Liver (tissue), 3 donors: ENCODE data around the gene MSH4.

Source experiments
- EGR1 ChIP-seq, 2 donors: IDR thresholded peaks; 2 replicates each; pipeline ENCODE4 v1.6.1; 2016 to 2018; ENCODE audit warnings: antibody characterized with exemption in 2 of 2, low read depth in 2 of 2
- GABPA ChIP-seq, 2 donors: IDR thresholded peaks in 1 of 2; conservative IDR thresholded peaks in 1 of 2; 2 replicates each; pipeline ENCODE4 v1.6.1; 2016; ENCODE audit warnings: antibody characterized with exemption in 2 of 2, mild to moderate bottlenecking in 1 of 2, moderate library complexity in 1 of 2
- JUND ChIP-seq, 2 donors: IDR thresholded peaks; 2 replicates each; pipeline ENCODE4 v1.6.1; 2016; ENCODE audit warnings: antibody characterized with exemption in 2 of 2
- MAX ChIP-seq: IDR thresholded peaks from 2 replicates; pipeline ENCODE4 v1.6.1; 2016; ENCODE audit warnings: antibody characterized with exemption
- NR2F2 ChIP-seq: IDR thresholded peaks from 2 replicates; pipeline ENCODE4 v1.6.1; 2016; ENCODE audit warnings: antibody characterized with exemption
- RAD21 ChIP-seq, 2 donors: IDR thresholded peaks; 2 replicates each; pipeline ENCODE4 v1.6.1; 2016; ENCODE audit warnings: antibody characterized with exemption in 2 of 2, mild to moderate bottlenecking in 2 of 2
- REST ChIP-seq: IDR thresholded peaks from 2 replicates; pipeline ENCODE4 v1.6.1; 2016; ENCODE audit warnings: antibody characterized with exemption, mild to moderate bottlenecking
- RXRA ChIP-seq, 2 donors: IDR thresholded peaks; 2 replicates each; pipeline ENCODE4 v1.6.1; 2017 to 2018; ENCODE audit warnings: antibody characterized with exemption in 2 of 2, mild to moderate bottlenecking in 1 of 2
- SP1 ChIP-seq: IDR thresholded peaks from 2 replicates; pipeline ENCODE4 v1.6.1; 2018; ENCODE audit warnings: antibody characterized with exemption, mild to moderate bottlenecking
- TAF1 ChIP-seq: conservative IDR thresholded peaks from 2 replicates; pipeline ENCODE4 v1.6.1; 2016; ENCODE audit warnings: antibody characterized with exemption, mild to moderate bottlenecking
- YY1 ChIP-seq: IDR thresholded peaks from 2 replicates; pipeline ENCODE4 v1.6.1; 2016; ENCODE audit warnings: antibody characterized with exemption, mild to moderate bottlenecking
- TF ChIP-seq, protein P1 (sequence below): fragments of 150-350 bp; IDR thresholded peaks from 2 replicates; pipeline ENCODE4 v1.5.1; 2017; ENCODE audit warnings: improper control_type of control experiment, low read depth, low read length; ENCODE audit not compliant: missing input control
- TF ChIP-seq, protein P2 (sequence below): IDR thresholded peaks from 2 replicates; pipeline ENCODE4 v1.6.1; 2016; ENCODE audit warnings: antibody characterized with exemption
- TF ChIP-seq, protein P3 (sequence below): IDR thresholded peaks from 2 replicates; pipeline ENCODE4 v1.6.1; 2016; ENCODE audit warnings: antibody characterized with exemption
- donor health status: healthy.
- donor health status: healthy.

DNA sequence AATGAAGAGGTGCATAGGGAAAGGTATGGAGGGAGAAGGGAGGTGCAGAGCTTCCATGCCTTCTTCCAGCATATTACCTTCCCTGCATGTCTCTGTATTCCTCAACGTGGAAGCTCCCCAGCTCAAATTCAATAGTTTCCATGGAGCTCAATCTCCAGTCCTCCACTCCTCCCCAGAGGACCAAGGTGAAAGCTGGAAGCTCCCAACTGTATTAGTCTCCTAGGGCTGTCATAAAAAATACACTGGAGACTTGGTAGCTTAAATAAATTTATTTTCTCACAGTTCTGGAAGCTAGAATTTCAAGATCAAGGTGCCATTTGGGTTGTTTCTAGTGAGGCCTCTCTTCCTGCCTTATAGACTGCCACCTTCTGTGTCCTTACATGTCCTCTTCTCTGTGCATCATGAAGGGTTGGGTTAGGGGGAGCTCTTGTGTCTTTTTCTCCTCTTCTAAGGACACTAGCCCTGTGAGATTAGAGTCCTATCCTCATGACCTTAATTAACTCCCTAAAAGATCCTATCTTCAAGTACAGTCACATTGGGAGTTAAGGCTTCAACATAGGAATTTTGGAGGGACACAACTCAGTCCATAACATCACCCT lies 32.5 kb upstream of the MSH4 start:
- TF ChIP-seq TAF1 = no peak
- TF ChIP-seq, protein P1, sequence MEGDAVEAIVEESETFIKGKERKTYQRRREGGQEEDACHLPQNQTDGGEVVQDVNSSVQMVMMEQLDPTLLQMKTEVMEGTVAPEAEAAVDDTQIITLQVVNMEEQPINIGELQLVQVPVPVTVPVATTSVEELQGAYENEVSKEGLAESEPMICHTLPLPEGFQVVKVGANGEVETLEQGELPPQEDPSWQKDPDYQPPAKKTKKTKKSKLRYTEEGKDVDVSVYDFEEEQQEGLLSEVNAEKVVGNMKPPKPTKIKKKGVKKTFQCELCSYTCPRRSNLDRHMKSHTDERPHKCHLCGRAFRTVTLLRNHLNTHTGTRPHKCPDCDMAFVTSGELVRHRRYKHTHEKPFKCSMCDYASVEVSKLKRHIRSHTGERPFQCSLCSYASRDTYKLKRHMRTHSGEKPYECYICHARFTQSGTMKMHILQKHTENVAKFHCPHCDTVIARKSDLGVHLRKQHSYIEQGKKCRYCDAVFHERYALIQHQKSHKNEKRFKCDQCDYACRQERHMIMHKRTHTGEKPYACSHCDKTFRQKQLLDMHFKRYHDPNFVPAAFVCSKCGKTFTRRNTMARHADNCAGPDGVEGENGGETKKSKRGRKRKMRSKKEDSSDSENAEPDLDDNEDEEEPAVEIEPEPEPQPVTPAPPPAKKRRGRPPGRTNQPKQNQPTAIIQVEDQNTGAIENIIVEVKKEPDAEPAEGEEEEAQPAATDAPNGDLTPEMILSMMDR = no peak
- no peak for TF ChIP-seq RXRA (IDR thresholded peaks at IDR 0.05)
- TF ChIP-seq SP1 = no peak
- no peak for TF ChIP-seq RAD21 (IDR thresholded peaks at IDR 0.05)
- TF ChIP-seq MAX = no peak
- no peak for TF ChIP-seq EGR1 (IDR thresholded peaks at IDR 0.05; ENCODE audit: low read depth in 2 of 2)
- TF ChIP-seq NR2F2 = no peak
- TF ChIP-seq JUND (IDR thresholded peaks at IDR 0.05) = no peak
- TF ChIP-seq, protein P2, sequence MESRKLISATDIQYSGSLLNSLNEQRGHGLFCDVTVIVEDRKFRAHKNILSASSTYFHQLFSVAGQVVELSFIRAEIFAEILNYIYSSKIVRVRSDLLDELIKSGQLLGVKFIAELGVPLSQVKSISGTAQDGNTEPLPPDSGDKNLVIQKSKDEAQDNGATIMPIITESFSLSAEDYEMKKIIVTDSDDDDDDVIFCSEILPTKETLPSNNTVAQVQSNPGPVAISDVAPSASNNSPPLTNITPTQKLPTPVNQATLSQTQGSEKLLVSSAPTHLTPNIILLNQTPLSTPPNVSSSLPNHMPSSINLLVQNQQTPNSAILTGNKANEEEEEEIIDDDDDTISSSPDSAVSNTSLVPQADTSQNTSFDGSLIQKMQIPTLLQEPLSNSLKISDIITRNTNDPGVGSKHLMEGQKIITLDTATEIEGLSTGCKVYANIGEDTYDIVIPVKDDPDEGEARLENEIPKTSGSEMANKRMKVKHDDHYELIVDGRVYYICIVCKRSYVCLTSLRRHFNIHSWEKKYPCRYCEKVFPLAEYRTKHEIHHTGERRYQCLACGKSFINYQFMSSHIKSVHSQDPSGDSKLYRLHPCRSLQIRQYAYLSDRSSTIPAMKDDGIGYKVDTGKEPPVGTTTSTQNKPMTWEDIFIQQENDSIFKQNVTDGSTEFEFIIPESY = no peak
- no peak for TF ChIP-seq REST
- no peak for TF ChIP-seq YY1
- no peak for TF ChIP-seq GABPA (IDR thresholded peaks at IDR 0.05 in 1 of 2, conservative IDR thresholded peaks at IDR 0.05 in 1 of 2)
- TF ChIP-seq, protein P3, sequence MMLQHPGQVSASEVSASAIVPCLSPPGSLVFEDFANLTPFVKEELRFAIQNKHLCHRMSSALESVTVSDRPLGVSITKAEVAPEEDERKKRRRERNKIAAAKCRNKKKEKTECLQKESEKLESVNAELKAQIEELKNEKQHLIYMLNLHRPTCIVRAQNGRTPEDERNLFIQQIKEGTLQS = no peak
